Fibroblast of skin of left quadriceps (primary cell): ENCODE data around the gene B4GAT1.
"Not testable (repeated sequence)": the region's sequence is repeated elsewhere in the genome, so short reads cannot be mapped to it uniquely, and the experiment has no call there.

Experiments used
- DNase-seq, 2 experiments: peaks; one replicate each; pipeline ENCODE4 v3.0.0-alpha.2; 2013; ENCODE audit warnings: low read depth in 2 of 2

The B4GAT1 gene

GRCh38 chr11:66363187-66363601 lies 15.8 kb upstream of the B4GAT1 start:
- DNase-seq: no peak

GRCh38 chr11:66362481-66363147 lies 15.2 kb upstream of the B4GAT1 start:
- no peak for DNase-seq

DNA sequence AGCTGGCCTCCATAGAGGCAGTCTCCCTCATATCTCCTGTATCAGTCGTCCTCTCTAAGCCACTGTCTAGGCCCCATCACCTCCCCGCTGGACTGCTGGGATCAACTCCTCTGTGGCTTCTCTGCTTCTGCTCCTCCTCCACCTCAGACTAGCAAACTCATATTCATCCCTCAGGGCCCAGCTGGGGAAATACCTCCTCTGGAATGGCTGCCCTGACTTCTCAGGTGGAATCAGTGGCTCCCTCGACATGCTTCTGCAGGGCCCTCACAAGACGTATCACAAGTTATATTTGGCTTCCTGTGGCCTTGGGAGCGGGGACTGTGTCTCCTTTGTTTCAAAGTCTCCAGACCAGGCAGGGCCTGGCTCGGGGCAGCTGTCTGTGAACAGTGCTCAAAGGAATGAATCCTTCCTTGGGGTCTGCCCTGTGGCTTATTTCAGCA lies 14.1 kb upstream of the B4GAT1 start:
- DNase-seq: no peak

DNA sequence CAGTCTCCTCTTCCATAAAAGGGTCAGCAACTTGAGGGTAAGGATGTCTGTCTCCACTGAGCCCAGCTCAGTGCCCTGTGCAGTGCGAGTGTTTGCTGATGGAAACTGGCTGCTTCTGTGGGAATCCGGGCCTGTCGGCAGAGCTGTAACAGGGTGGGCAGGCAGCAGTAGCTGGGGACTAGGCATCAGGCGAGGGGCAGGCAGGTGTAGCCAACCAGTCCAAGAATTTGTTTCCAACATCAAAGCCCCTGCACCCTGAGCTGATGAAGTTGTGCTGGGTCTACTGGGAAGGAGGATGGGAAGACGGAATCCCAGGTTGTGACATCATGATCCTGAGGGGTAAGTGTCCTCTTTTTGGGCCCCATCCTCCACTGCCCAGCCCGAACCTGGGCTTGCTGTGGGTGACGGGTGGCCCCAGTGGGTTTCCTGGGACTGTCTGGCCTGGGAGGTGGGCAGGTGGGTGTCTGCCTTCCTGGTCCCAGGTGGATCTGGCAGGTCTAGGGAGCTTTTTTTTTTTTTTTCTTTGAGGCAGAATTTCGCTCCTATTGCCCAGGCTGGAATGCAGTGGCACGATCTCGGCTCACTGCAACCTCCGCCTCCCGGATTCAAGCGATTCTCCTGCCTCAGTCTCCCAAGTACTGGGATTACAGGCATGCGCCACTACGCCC lies 13.1 kb upstream of the B4GAT1 start:
- no peak for DNase-seq

GRCh38 chr11:66359662-66360087 lies 12.2 kb upstream of the B4GAT1 start:
- no peak for DNase-seq

- DNase-seq: not testable (repeated sequence)
Observed at GRCh38 chr11:66350560-66351235, 3.3 kb upstream of the B4GAT1 start.

- no peak for DNase-seq
Observed at GRCh38 chr11:66349084-66349386, 1.6 kb upstream of the B4GAT1 start.

GRCh38 chr11:66346476-66347424 lies 679 bp downstream of the B4GAT1 start:
- no peak for DNase-seq

DNA sequence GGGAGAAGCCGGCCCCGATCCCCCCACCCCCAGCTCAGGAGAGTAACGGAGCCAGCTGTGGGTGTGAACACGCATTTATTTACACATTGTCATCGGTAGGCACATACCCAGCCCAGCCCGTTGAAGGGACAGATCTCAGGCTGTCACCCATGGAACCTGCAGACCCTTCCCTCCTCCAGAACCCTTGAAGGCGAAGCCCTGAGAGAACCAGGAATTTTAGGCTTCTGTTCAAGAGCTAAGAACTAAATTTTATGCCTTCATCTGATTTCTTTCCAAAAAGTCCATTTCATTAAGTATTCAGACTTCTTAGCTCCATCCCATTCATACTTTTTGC lies 2.1 kb downstream of the B4GAT1 start:
- DNase-seq: no peak

DNA sequence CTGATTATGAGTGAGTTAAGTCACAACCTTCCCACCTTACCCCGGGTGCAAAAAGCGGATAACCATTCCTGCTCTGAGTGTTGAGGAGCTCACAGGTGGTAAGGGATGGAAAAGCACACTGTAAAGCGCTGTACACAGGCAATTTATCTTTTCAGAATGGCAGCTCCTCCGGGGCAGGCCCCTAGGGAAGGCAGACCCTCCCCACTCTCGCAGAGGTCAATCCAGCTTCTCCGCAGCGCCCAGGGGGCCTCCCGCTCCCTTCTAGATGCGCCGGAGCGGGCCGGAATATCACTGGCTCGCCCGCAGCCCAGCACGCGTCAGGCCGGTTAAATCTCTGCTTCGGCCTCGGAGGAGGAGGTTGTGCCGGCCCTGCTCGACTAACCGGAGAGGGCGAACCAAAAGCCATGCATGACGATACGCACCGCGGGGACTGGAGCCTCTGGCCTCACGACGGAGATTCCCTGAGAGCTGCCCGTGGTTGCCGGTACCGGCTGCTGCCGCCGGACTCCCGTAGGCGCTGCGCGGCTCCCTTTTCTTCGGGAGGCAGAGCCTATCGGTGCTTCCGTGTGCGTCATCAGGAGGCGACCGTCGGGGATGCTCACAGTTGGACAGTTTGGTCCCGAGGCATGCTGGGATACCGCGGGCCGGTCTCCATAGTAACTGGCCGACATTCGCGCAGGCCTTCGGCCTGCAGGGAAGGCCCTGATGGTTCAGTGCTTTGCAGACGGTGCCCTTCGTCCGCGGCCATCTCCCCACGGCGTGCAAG lies 2.7 kb downstream of the B4GAT1 start, which contains the start of gene BRMS1:
Gene BRMS1, minus strand, starts transcription at position 555 of the 766 bp plus-strand sequence. CDS start 2,870 bp downstream, outside the sequence.
- DNase-seq: peak; percentile 88 to 89

GRCh38 chr11:66343176-66343575 lies 4.3 kb downstream of the B4GAT1 start:
- no peak for DNase-seq

DNA sequence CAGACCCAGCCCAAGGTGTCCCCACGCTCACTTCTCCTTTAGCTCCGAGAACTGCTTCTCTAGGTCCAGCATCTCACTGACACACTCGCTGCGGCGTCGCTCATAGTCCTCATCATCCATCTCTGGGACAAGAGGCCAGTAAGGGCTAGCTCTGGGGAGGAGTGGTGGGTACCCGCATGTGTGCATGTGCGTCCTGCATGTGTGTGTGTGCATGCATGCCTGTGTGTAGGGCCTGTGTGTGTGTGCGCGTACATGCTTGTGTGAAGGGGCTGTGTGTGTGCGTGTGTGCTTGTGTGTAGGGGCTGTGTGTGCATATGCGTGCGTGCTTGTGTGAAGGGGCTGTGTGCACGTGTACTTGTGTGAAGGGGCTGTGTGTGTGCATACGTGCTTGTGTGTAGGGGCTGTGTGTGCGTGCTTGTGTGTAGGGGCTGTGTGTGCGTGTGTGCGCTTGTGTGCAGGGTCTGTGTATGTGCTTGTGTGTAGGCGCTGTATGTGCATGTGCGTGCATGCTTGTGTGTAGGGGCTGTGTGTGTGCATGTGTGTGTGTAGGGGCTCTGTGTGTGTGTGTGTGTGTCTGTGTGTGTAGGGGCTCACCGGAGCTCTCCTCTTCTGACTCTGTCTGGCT lies 5.8 kb downstream of the B4GAT1 start:
- DNase-seq: no peak

GRCh38 chr11:66340596-66341501 lies 6.6 kb downstream of the B4GAT1 start:
- no peak for DNase-seq

- no peak for DNase-seq
Observed at GRCh38 chr11:66339686-66340483, 7.5 kb downstream of the B4GAT1 start.

- no peak for DNase-seq
Observed at GRCh38 chr11:66339162-66339675, 8.2 kb downstream of the B4GAT1 start.

- no peak for DNase-seq
Observed at GRCh38 chr11:66338276-66339161, 8.9 kb downstream of the B4GAT1 start.

- DNase-seq: no peak
Observed at GRCh38 chr11:66337103-66337899, 10.1 kb downstream of the B4GAT1 start.
